OCI-LY7 (cell line): Measurements from ENCODE around the gene SPSB1. TPM values are rescaled to one million over a fixed set of nuclear protein-coding genes. Genes with fewer than 3 reads are reported as not detected.

ENCODE experiments used
- BruUV-seq: library from RNA; stranded (reverse); fragments of 400-500 nt; replicated peaks from 2 replicates; lab custom pipeline; 2021; lab: Mats Ljungman, UMichigan
- CTCF ChIA-PET: fragments of 300-600 bp; sonication (Branson Sonifier 250); formaldehyde crosslinking; loops from one replicate; lab custom pipeline; 2022; ENCODE audit warnings: antibody characterized with exemption; ENCODE audit not compliant: unreplicated experiment; lab: Charles Lee
- POLR2A ChIA-PET: fragments of 300-600 bp; sonication (Branson Sonifier 250); formaldehyde crosslinking; loops from one replicate; lab custom pipeline; 2022; ENCODE audit warnings: antibody characterized with exemption; lab: Charles Lee
- DNase-seq: peaks from one replicate; pipeline ENCODE4 v3.0.0-alpha.2; 2015; ENCODE audit warnings: low spot score
- H2AFZ ChIP-seq: fragments of 200-600 bp; sonication (generic), shearing (Covaris generic); 2 replicates; pipeline ENCODE4 v1.6.1; 2014; ENCODE audit warnings: mild to moderate bottlenecking, antibody characterized with exemption, low read length, moderate library complexity
- H3K27ac ChIP-seq: fragments of 200-600 bp; sonication (generic); 2 replicates; pipeline ENCODE4 v1.5.1; 2014; ENCODE audit warnings: mixed run types, low read depth, mild to moderate bottlenecking, moderate library complexity, low read length, inconsistent platforms; ENCODE audit not compliant: poor library complexity, severe bottlenecking
- H3K36me3 ChIP-seq: fragments of 200-600 bp; sonication (generic); 2 replicates; pipeline ENCODE4 v1.6.1; 2014; ENCODE audit warnings: mild to moderate bottlenecking, antibody characterized with exemption, low read length, moderate library complexity, mixed read lengths; ENCODE audit not compliant: insufficient read depth
- H3K4me1 ChIP-seq: fragments of 200-600 bp; sonication (generic); 2 replicates; pipeline ENCODE4 v1.5.1; 2014; ENCODE audit warnings: mild to moderate bottlenecking, low read length; ENCODE audit not compliant: insufficient read depth, poor library complexity, severe bottlenecking
- H3K4me2 ChIP-seq: fragments of 200-600 bp; sonication (generic); 2 replicates; pipeline ENCODE4 v1.6.1; 2014; ENCODE audit warnings: mild to moderate bottlenecking, low read length
- H3K4me3 ChIP-seq: fragments of 200-600 bp; sonication (generic); 2 replicates; pipeline ENCODE4 v1.5.1; 2014; ENCODE audit warnings: mild to moderate bottlenecking, low read depth, low read length; ENCODE audit not compliant: poor library complexity, severe bottlenecking
- H3K79me2 ChIP-seq: fragments of 200-600 bp; sonication (generic); 2 replicates; pipeline ENCODE4 v1.6.1; 2016; ENCODE audit warnings: low read depth, mild to moderate bottlenecking, low read length, moderate library complexity, mixed read lengths; ENCODE audit not compliant: insufficient read depth
- H3K9me2 ChIP-seq: fragments of 200-600 bp; sonication (generic); 2 replicates; pipeline ENCODE4 v1.6.1; 2016; ENCODE audit warnings: mild to moderate bottlenecking, low read length, mixed read lengths; ENCODE audit not compliant: insufficient read depth
- H3K9me3 ChIP-seq: fragments of 200-600 bp; sonication (generic); 2 replicates; pipeline ENCODE4 v1.6.1; 2014; ENCODE audit warnings: mild to moderate bottlenecking, mixed run types, low read length, mixed read lengths
- H4K20me1 ChIP-seq: fragments of 200-600 bp; sonication (generic); 2 replicates; pipeline ENCODE4 v1.6.1; 2014; ENCODE audit warnings: mild to moderate bottlenecking, antibody characterized with exemption, low read length, moderate library complexity, mixed read lengths; ENCODE audit not compliant: insufficient read depth
- EZH2phosphoT487 ChIP-seq: fragments of 200-600 bp; sonication (generic); IDR thresholded peaks from 2 replicates; pipeline ENCODE4 v1.6.1; 2018; ENCODE audit warnings: low read depth, borderline replicate concordance, mild to moderate bottlenecking, mixed run types, antibody characterized with exemption, low read length, moderate library complexity, mixed read lengths
- intact Hi-C: fragments of 100-400 bp; cut with micrococcal nuclease; formaldehyde crosslinking; loops from one replicate; pipeline ENCODE4 v1.10.0; 2022; ENCODE audit not compliant: unreplicated experiment
- total RNA-seq, 2 experiments: library from RNA; depleted of rRNA in 1 of 2; stranded (reverse); fragments of >200 nt in 1 of 2; shearing (Covaris generic) in 1 of 2; gene quantifications; 2 replicates each; pipeline ENCODE4 v1.2.3, GENCODE V29; 2014 to 2022
- TF ChIP-seq, protein P1 (sequence below): fragments of 200-600 bp; sonication (generic); conservative IDR thresholded peaks from 2 replicates; pipeline ENCODE4 v1.5.1; 2014; ENCODE audit warnings: mild to moderate bottlenecking, antibody characterized with exemption, low read length, moderate library complexity, mixed read lengths

SPSB1 gene
- total RNA-seq, 2 experiments from 2014 or later = 1.2 to 14.0 TPM

DNA sequence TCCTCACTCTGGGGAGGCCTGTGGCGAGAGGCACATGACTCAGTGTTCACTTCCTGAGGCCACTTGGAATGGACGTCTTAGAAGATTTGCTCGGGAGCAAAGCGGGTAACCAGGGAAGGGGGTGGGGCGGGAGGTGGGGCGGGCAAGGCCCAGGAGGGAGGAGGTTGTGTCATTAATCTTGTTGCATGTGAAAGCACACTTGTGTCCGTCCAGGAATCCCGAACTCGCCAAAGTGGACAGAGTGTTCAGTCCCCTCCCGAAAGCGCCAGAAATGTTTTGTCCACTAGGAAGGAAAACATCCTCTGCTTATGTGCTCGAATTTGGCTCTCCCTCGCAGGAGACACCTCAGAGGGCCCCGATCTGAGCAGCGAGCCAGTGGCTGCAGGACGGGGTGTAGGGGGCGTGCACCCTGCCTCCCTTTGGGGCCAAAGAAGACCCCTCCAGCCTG, 84.2 kb downstream of the SPSB1 start:
- TF ChIP-seq EZH2phosphoT487 = no peak
- TF ChIP-seq, protein P1, sequence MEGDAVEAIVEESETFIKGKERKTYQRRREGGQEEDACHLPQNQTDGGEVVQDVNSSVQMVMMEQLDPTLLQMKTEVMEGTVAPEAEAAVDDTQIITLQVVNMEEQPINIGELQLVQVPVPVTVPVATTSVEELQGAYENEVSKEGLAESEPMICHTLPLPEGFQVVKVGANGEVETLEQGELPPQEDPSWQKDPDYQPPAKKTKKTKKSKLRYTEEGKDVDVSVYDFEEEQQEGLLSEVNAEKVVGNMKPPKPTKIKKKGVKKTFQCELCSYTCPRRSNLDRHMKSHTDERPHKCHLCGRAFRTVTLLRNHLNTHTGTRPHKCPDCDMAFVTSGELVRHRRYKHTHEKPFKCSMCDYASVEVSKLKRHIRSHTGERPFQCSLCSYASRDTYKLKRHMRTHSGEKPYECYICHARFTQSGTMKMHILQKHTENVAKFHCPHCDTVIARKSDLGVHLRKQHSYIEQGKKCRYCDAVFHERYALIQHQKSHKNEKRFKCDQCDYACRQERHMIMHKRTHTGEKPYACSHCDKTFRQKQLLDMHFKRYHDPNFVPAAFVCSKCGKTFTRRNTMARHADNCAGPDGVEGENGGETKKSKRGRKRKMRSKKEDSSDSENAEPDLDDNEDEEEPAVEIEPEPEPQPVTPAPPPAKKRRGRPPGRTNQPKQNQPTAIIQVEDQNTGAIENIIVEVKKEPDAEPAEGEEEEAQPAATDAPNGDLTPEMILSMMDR = no peak
- no TSS peak for BruUV-seq
- intact Hi-C loops = no loop called here
- no peak overlapping the region for H3K4me3 ChIP-seq
- H3K4me2 ChIP-seq = no peak overlapping the region
- H3K9me3 ChIP-seq = no peaks in the 10 kb centered on the region
- no peaks in the 10 kb centered on the region for H3K9me2 ChIP-seq
- no peaks in the 10 kb centered on the region for H3K79me2 ChIP-seq
- POLR2A ChIA-PET = no interaction called here
- no peak overlapping the region for H3K27ac ChIP-seq
- no peak for DNase-seq
- no peak overlapping the region for H2AFZ ChIP-seq
- H3K4me1 ChIP-seq = peaks cover 10% of the 10 kb centered on the region
- CTCF ChIA-PET = no interaction called here
- H4K20me1 ChIP-seq = no peaks in the 10 kb centered on the region
- H3K36me3 ChIP-seq = no peaks in the 10 kb centered on the region

DNA sequence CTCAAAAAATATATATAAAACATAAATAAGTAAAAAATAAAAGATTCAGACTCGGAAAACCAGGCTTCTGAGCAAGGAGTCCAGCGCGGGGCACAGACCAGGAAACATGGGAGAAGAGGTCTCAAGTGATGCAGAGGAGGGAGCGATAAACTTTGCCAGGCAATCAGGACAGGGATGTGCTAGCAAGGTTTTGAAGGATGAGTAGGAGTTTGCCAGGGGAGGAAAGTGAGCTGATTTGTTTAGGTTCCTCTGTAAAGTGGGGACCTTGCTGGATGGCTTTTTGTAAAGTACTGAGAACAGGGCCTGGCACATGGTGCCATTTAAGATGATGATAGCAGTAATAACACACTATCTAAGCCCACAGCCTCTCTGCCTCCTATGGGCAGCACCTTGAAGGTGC, 86.1 kb downstream of the SPSB1 start:
- no TSS peak for BruUV-seq
- Histone ChIP-seq H3K4me3 (no peak overlapping the region), H3K4me2 (no peak overlapping the region), H4K20me1 (no peaks in the 10 kb centered on the region), H3K27ac (no peak overlapping the region), H2AFZ (no peak overlapping the region), H3K9me3 (no peaks in the 10 kb centered on the region), H3K4me1 (no peaks in the 10 kb centered on the region), H3K36me3 (no peaks in the 10 kb centered on the region), H3K9me2 (no peaks in the 10 kb centered on the region), H3K79me2 (no peaks in the 10 kb centered on the region)
- DNase-seq = no peak
- intact Hi-C loops = no loop called here
- no peak for TF ChIP-seq EZH2phosphoT487
- TF ChIP-seq, protein P1 = no peak
- POLR2A ChIA-PET = no interaction called here
- CTCF ChIA-PET = no interaction called here

DNA sequence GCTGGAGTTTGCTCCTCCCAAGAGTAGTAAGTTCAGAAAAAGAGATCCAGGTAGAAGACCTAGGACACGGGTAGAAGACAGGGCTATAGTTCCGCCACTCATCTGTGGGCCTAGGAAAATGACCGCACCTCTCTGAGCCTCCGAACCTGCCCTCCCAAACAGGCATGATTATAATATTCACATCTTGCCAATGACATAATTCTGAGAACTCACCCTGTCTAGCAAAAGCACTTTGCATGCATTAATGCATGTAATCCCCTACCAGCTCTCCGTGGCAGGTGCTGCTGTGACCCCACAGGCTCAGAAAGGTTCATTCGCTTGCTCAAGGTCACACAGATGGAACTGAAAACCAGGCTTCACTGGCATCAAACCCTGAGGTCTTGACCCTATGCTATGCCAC, 88.0 kb downstream of the SPSB1 start:
- no peak overlapping the region for H3K4me2 ChIP-seq
- H3K4me1 ChIP-seq = no peaks in the 10 kb centered on the region
- H3K27ac ChIP-seq = no peak overlapping the region
- no peaks in the 10 kb centered on the region for H3K9me3 ChIP-seq
- POLR2A ChIA-PET = no interaction called here
- no peaks in the 10 kb centered on the region for H3K9me2 ChIP-seq
- intact Hi-C loops = no loop called here
- no TSS peak for BruUV-seq
- no peaks in the 10 kb centered on the region for H4K20me1 ChIP-seq
- H2AFZ ChIP-seq = no peak overlapping the region
- no peaks in the 10 kb centered on the region for H3K79me2 ChIP-seq
- no peaks in the 10 kb centered on the region for H3K36me3 ChIP-seq
- DNase-seq = no peak
- no peak overlapping the region for H3K4me3 ChIP-seq
- TF ChIP-seq EZH2phosphoT487 = no peak
- TF ChIP-seq, protein P1 = no peak
- CTCF ChIA-PET = no interaction called here
